IMR-90 (cell line): ENCODE results near the gene HMGN2. TPM values are rescaled to one million over a fixed set of nuclear protein-coding genes. Genes with fewer than 3 reads are reported as not detected.

Experiments
- ATAC-seq: fragments of 200-7000 bp; cut with Tn5 transposase; 2 replicates; pipeline ENCODE4 v1.9.1; 2020; ENCODE audit warnings: low read depth, mild to moderate bottlenecking, moderate library complexity
- BruUV-seq: library from RNA; stranded (reverse); fragments of 400-500 nt; replicated peaks from 2 replicates; lab custom pipeline; 2021; lab: Mats Ljungman, UMichigan
- CTCF ChIA-PET: fragments of 300-600 bp; formaldehyde crosslinking; extraction: SDS; loops from one replicate; lab custom pipeline; 2021; ENCODE audit warnings: antibody characterized with exemption; lab: Yijun Ruan, JAX
- POLR2A ChIA-PET: fragments of 300-600 bp; sonication (Branson Sonifier 250); formaldehyde crosslinking; loops from one replicate; lab custom pipeline; 2022; ENCODE audit warnings: antibody characterized with exemption; ENCODE audit not compliant: unreplicated experiment; lab: Charles Lee
- DNase-seq: peaks from one replicate; pipeline ENCODE4 v3.0.0; 2013
- H2AFZ ChIP-seq: replicated peaks from 2 replicates; pipeline ENCODE3; 2013; ENCODE audit warnings: low read length, mild to moderate bottlenecking; ENCODE audit not compliant: poor library complexity
- H2AK5ac ChIP-seq: 2 replicates; pipeline ENCODE4 v1.6.1; 2013; ENCODE audit warnings: low read depth, low read length, inconsistent platforms
- H2AK9ac ChIP-seq: replicated peaks from 2 replicates; pipeline ENCODE3; 2013; ENCODE audit warnings: mild to moderate bottlenecking, low read depth, low read length, moderate library complexity; ENCODE audit not compliant: poor library complexity
- H2BK120ac ChIP-seq: 2 replicates; pipeline ENCODE4 v1.6.1; 2013; ENCODE audit warnings: low read depth, low read length, inconsistent platforms
- H2BK15ac ChIP-seq: 3 replicates; pipeline ENCODE4 v1.6.1; 2013; ENCODE audit warnings: low read depth, low read length, inconsistent platforms
- H2BK20ac ChIP-seq: 2 replicates; pipeline ENCODE4 v1.6.1; 2013; ENCODE audit warnings: low read depth, mild to moderate bottlenecking, inconsistent platforms, low read length, moderate library complexity
- H2BK5ac ChIP-seq: 2 replicates; pipeline ENCODE4 v1.6.1; 2013; ENCODE audit warnings: mild to moderate bottlenecking, low read depth, low read length, inconsistent platforms; ENCODE audit not compliant: poor library complexity, severe bottlenecking
- H3K14ac ChIP-seq: replicated peaks from 2 replicates; pipeline ENCODE4 v1.6.1; 2013; ENCODE audit warnings: low read depth, low read length, inconsistent platforms
- H3K18ac ChIP-seq: 2 replicates; pipeline ENCODE4 v1.6.1; 2013; ENCODE audit warnings: low read depth, low read length, control low read depth
- H3K23ac ChIP-seq: 2 replicates; pipeline ENCODE4 v1.6.1; 2013; ENCODE audit warnings: low read depth, low read length, inconsistent platforms
- H3K27ac ChIP-seq: 2 replicates; pipeline ENCODE4 v1.5.1; 2013; ENCODE audit warnings: mild to moderate bottlenecking, control low read depth, low read length; ENCODE audit not compliant: insufficient read depth
- H3K27me3 ChIP-seq: 2 replicates; pipeline ENCODE4 v1.6.1; 2013; ENCODE audit warnings: low read length; ENCODE audit not compliant: control insufficient read depth, insufficient read depth
- H3K36me3 ChIP-seq: 2 replicates; pipeline ENCODE4 v1.6.1; 2013; ENCODE audit warnings: low read length, mixed read lengths; ENCODE audit not compliant: control insufficient read depth, insufficient read depth
- H3K4ac ChIP-seq: 2 replicates; pipeline ENCODE4 v1.6.1; 2013; ENCODE audit warnings: low read depth, low read length, inconsistent platforms
- H3K4me1 ChIP-seq: 2 replicates; pipeline ENCODE4 v1.6.1; 2013; ENCODE audit warnings: low read length, mixed read lengths; ENCODE audit not compliant: control insufficient read depth, insufficient read depth
- H3K4me2 ChIP-seq: 2 replicates; pipeline ENCODE4 v1.6.1; 2013; ENCODE audit warnings: low read depth, mild to moderate bottlenecking, control low read depth, low read length, moderate library complexity
- H3K4me3 ChIP-seq: 2 replicates; pipeline ENCODE4 v1.5.1; 2013; ENCODE audit warnings: low read depth, mild to moderate bottlenecking, control low read depth, low read length, moderate library complexity; ENCODE audit not compliant: insufficient read depth
- H3K56ac ChIP-seq: 2 replicates; pipeline ENCODE4 v1.6.1; 2013; ENCODE audit warnings: low read length, inconsistent platforms; ENCODE audit not compliant: insufficient read depth; ENCODE audit errors: extremely low read depth
- H3K79me1 ChIP-seq, 2 experiments: 2 replicates each; pipeline ENCODE4 v1.6.1; 2013; ENCODE audit warnings: low read length in 2 of 2, inconsistent platforms in 1 of 2, low read depth in 1 of 2
- H3K9ac ChIP-seq: 2 replicates; pipeline ENCODE4 v1.6.1; 2013; ENCODE audit warnings: low read depth, low read length, control low read depth
- H3K9me1 ChIP-seq: 2 replicates; pipeline ENCODE4 v1.6.1; 2013; ENCODE audit warnings: low read length, inconsistent platforms; ENCODE audit not compliant: insufficient read depth
- H3K9me3 ChIP-seq: 2 replicates; pipeline ENCODE4 v1.6.1; 2013; ENCODE audit warnings: low read length; ENCODE audit not compliant: control insufficient read depth, insufficient read depth
- H4K20me1 ChIP-seq: 2 replicates; pipeline ENCODE4 v1.6.1; 2013; ENCODE audit warnings: low read length, inconsistent platforms; ENCODE audit not compliant: insufficient read depth
- H4K5ac ChIP-seq: 2 replicates; pipeline ENCODE4 v1.6.1; 2013; ENCODE audit warnings: mild to moderate bottlenecking, low read depth, low read length, control low read depth
- H4K8ac ChIP-seq, 2 experiments: 2 replicates each; pipeline ENCODE4 v1.6.1; 2013; ENCODE audit warnings: low read depth in 2 of 2, low read length in 2 of 2, control low read depth in 1 of 2, inconsistent platforms in 1 of 2
- H4K91ac ChIP-seq: 2 replicates; pipeline ENCODE4 v1.6.1; 2013; ENCODE audit warnings: low read depth, low read length, inconsistent platforms; ENCODE audit not compliant: insufficient read depth
- BHLHE40 ChIP-seq: fragments of 150-350 bp; IDR thresholded peaks from 2 replicates; pipeline ENCODE4 v1.6.1; 2016; ENCODE audit warnings: mild to moderate bottlenecking, low read depth, low read length
- CEBPB ChIP-seq: IDR thresholded peaks from 2 replicates; pipeline ENCODE4 v1.6.1; 2012; ENCODE audit warnings: low read depth, low read length, improper control_type of control experiment
- CHD1 ChIP-seq: IDR thresholded peaks from 2 replicates; pipeline ENCODE4 v1.6.1; 2012; ENCODE audit warnings: low read depth, low read length, improper control_type of control experiment
- CTCF ChIP-seq: conservative IDR thresholded peaks from 2 replicates; pipeline ENCODE4 v1.5.1; 2012; ENCODE audit warnings: mild to moderate bottlenecking, low read depth, low read length, improper control_type of control experiment
- FOS ChIP-seq: fragments of 150-350 bp; IDR thresholded peaks from 2 replicates; pipeline ENCODE4 v1.6.1; 2016; ENCODE audit warnings: low read depth, low read length
- MAFK ChIP-seq: IDR thresholded peaks from 2 replicates; pipeline ENCODE4 v1.6.1; 2012; ENCODE audit warnings: low read depth, low read length, improper control_type of control experiment
- MAZ ChIP-seq: IDR thresholded peaks from 2 replicates; pipeline ENCODE4 v1.6.1; 2012; ENCODE audit warnings: low read depth, mild to moderate bottlenecking, low read length, improper control_type of control experiment, moderate library complexity, borderline replicate concordance
- MXI1 ChIP-seq: IDR thresholded peaks from 2 replicates; pipeline ENCODE4 v1.6.1; 2012; ENCODE audit warnings: low read depth, mild to moderate bottlenecking, low read length, moderate library complexity, borderline replicate concordance
- NFE2L2 ChIP-seq: fragments of 150-350 bp; IDR thresholded peaks from 2 replicates; pipeline ENCODE4 v1.6.1; 2016; ENCODE audit warnings: low read depth, mild to moderate bottlenecking, low read length
- RAD21 ChIP-seq: IDR thresholded peaks from 2 replicates; pipeline ENCODE4 v1.6.1; 2012; ENCODE audit warnings: low read length, improper control_type of control experiment
- RFX5 ChIP-seq: IDR thresholded peaks from 2 replicates; pipeline ENCODE4 v1.8.0; 2012; ENCODE audit warnings: low read depth, mild to moderate bottlenecking, low read length, moderate library complexity
- USF2 ChIP-seq: fragments of 150-350 bp; IDR thresholded peaks from 2 replicates; pipeline ENCODE4 v1.6.1; 2017; ENCODE audit warnings: mild to moderate bottlenecking, antibody characterized with exemption, low read length, low read depth
- WGBS, 2 experiments: methylation state at CpG; one replicate each; pipeline versions ENCODE4 v1.1.5 to v1.1.7; 2013; ENCODE audit warnings: missing lambda C conversion rate in 2 of 2; ENCODE audit not compliant: insufficient read length in 1 of 2; ENCODE audit errors: extremely low coverage in 2 of 2; 5-methylcytosine and 5-hydroxymethylcytosine counted together
- dilution Hi-C: fragments of 300-500 bp; cut with HindIII; formaldehyde crosslinking; loops from one replicate; pipeline ENCODE4 v1.14.3; 2018; ENCODE audit warnings: low sequenced_read_pairs; ENCODE audit not compliant: unreplicated experiment
- in situ Hi-C: fragments of 300-500 bp; cut with MboI; formaldehyde crosslinking; loops from 3 replicates; pipeline ENCODE4 v1.14.3; 2019; ENCODE audit warnings: low sequenced_read_pairs, inconsistent platforms, mixed read lengths
- intact Hi-C: fragments of 100-400 bp; cut with micrococcal nuclease; formaldehyde crosslinking; loops from 2 replicates; pipeline ENCODE4 v1.10.0; 2022
- polyA plus RNA-seq, 3 experiments: library from polyadenylated mRNA; depleted of rRNA; stranded (reverse); fragments of >200 nt; gene quantifications; 2 replicates each; pipeline ENCODE4 v1.2.3, GENCODE V29; 2012; ENCODE audit warnings: low replicate concordance in 1 of 3
- total RNA-seq: library from RNA; depleted of rRNA; stranded (reverse); fragments of >200 nt; gene quantifications from 2 replicates; pipeline ENCODE4 v1.2.3, GENCODE V29; 2012
- TF ChIP-seq, protein P1 (sequence below): fragments of 150-350 bp; IDR thresholded peaks from 2 replicates; pipeline ENCODE4 v1.6.1; 2016; ENCODE audit warnings: low read depth, mild to moderate bottlenecking, low read length, moderate library complexity, borderline replicate concordance

Gene HMGN2
- total and polyA plus RNA-seq, 2 of the 4 experiments (the other 2 are of a cell fraction), result 367 to 505 TPM

GRCh38 chr1:26450908-26451307, 21.3 kb upstream of the HMGN2 start:
- DNase-seq, result no peak
- Histone ChIP-seq H3K4me2 (no peak overlapping the region), H2BK120ac (no peak overlapping the region), H3K36me3 (peaks cover 48% of the 10 kb centered on the region), H3K4ac (no peak overlapping the region), H4K8ac (no peak overlapping the region), H4K5ac (no peak overlapping the region), H3K14ac (no peak overlapping the region), H3K18ac (no peak overlapping the region), H2BK20ac (no peak overlapping the region), H3K9me1 (0 out of 2 replicates have a peak, but pooled peaks cover 2% of the 10 kb centered on the region), H3K9ac (no peak overlapping the region), H4K20me1 (no peaks in the 10 kb centered on the region; the same call in 1 of the 2 replicates), H4K91ac (no peak overlapping the region), H3K56ac (no peak overlapping the region), H2BK15ac (no peak overlapping the region), H2AK5ac (no peak overlapping the region), H3K27me3 (no peaks in the 10 kb centered on the region), H3K23ac (no peak overlapping the region), H3K4me3 (no peak overlapping the region), H3K9me3 (no peaks in the 10 kb centered on the region), H2AK9ac (no peak overlapping the region), H2BK5ac (no peak overlapping the region), H3K4me1 (no peaks in the 10 kb centered on the region), H3K27ac (no peak overlapping the region), H2AFZ (no peak overlapping the region), H3K79me1 (peaks cover 0 to 6% of the 10 kb centered on the region in 2 experiments; a peak in 2 of 4 replicates)
- ChIA-PET CTCF (interaction anchor here (1.1 kb wide), 1 partner anchor 34 kb away, joined by 4 read pairs; no protein-coding TSS in a partner anchor), POLR2A (no interaction called here)
- in situ Hi-C loops, result no loop called here
- WGBS, 2 experiments, result 85% methylated on average over 2 of the region's 3 CpGs; no CpG with 5 or more reads in 1 of the 2 experiments
- no TSS peak for BruUV-seq
- ATAC-seq, result no peak
- TF ChIP-seq, protein P1, sequence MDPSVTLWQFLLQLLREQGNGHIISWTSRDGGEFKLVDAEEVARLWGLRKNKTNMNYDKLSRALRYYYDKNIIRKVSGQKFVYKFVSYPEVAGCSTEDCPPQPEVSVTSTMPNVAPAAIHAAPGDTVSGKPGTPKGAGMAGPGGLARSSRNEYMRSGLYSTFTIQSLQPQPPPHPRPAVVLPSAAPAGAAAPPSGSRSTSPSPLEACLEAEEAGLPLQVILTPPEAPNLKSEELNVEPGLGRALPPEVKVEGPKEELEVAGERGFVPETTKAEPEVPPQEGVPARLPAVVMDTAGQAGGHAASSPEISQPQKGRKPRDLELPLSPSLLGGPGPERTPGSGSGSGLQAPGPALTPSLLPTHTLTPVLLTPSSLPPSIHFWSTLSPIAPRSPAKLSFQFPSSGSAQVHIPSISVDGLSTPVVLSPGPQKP, result no peak
- TF ChIP-seq USF2 (no peak), RFX5 (no peak), RAD21 (no peak), NFE2L2 (no peak), BHLHE40 (no peak), MAFK (no peak), CHD1 (no peak), CEBPB (no peak), MAZ (no peak), MXI1 (no peak), FOS (no peak), CTCF (no peak)
- intact Hi-C loops, result no loop called here
- dilution Hi-C loops, result no loop called here
